RWPE1 (cell line): ENCODE measurements around the gene FN3K.
"Not testable (repeated sequence)": the region's sequence is repeated elsewhere in the genome, so short reads cannot be mapped to it uniquely, and the experiment has no call there.

Experiments
- CTCF ChIA-PET: fragments of 350-600 bp; sonication (Branson Sonifier 250); formaldehyde crosslinking; extraction: SDS; loops from one replicate; lab custom pipeline; 2021; lab: Yijun Ruan, JAX
- POLR2A ChIA-PET: fragments of 400-600 bp; formaldehyde crosslinking; extraction: SDS; loops from one replicate; lab custom pipeline; 2020; ENCODE audit warnings: antibody characterized with exemption; ENCODE audit not compliant: low non-redundant PET; lab: Yijun Ruan, JAX
- DNase-seq: peaks from one replicate; pipeline ENCODE4 v3.0.0; 2012; ENCODE audit warnings: low spot score
- H3K27ac ChIP-seq: fragments of 450-650 bp; 2 replicates; pipeline ENCODE4 v1.5.1; 2017
- CTCF ChIP-seq: fragments of 450-650 bp; conservative IDR thresholded peaks from 2 replicates; pipeline ENCODE4 v1.5.1; 2017; ENCODE audit warnings: low read depth, mild to moderate bottlenecking

FN3K gene

GRCh38 chr17:82767041-82767754, 31.8 kb downstream of the FN3K start:
- peak; percentile 34 for DNase-seq
- ChIA-PET CTCF (interaction anchor here (0.7 to 1.0 kb wide), 3 partner anchors 12 to 317 kb away, joined by 3 to 4 read pairs (median 3); no protein-coding TSS in a partner anchor), POLR2A (no interaction called here)
- H3K27ac ChIP-seq, result peak overlapping the region; percentile 8; the same call in 1 of the 2 replicates
- peak; percentile 73 for TF ChIP-seq CTCF

- no peak for TF ChIP-seq CTCF
- DNase-seq, result no peak
- ChIA-PET POLR2A (no interaction called here), CTCF (no interaction called here)
- no peak overlapping the region for H3K27ac ChIP-seq
These were observed 33.6 kb downstream of the FN3K start for GRCh38 chr17:82769041-82769440.

- peak overlapping the region; percentile 48; the same call in 1 of the 2 replicates for H3K27ac ChIP-seq
- ChIA-PET CTCF (no interaction called here), POLR2A (no interaction called here)
- peak; percentile 38 for DNase-seq
- TF ChIP-seq CTCF, result no peak
These were observed 36.6 kb downstream of the FN3K start for GRCh38 chr17:82772026-82772425.

GRCh38 chr17:82774456-82774855, 39.0 kb downstream of the FN3K start:
- CTCF ChIA-PET, result interaction anchor here (0.6 to 0.7 kb wide), 5 partner anchors 41 to 89 kb away, joined by 3 to 4 read pairs (median 3); no protein-coding TSS in a partner anchor
- H3K27ac ChIP-seq, POLR2A ChIA-PET, DNase-seq: not testable (repeated sequence)

GRCh38 chr17:82775001-82775823, 39.8 kb downstream of the FN3K start:
- DNase-seq, result peak; percentile 81
- ChIA-PET CTCF (interaction anchor here (0.6 to 0.9 kb wide), 9 partner anchors 10 to 124 kb away, joined by 3 to 4 read pairs (median 3); no protein-coding TSS in a partner anchor), POLR2A (no interaction called here)
- H3K27ac ChIP-seq, result no peak overlapping the region
- TF ChIP-seq CTCF, result peak; percentile 98

GRCh38 chr17:82776454-82776853, 41.0 kb downstream of the FN3K start:
- no peak for TF ChIP-seq CTCF
- no peak overlapping the region for H3K27ac ChIP-seq
- CTCF ChIA-PET, result interaction anchor here (0.7 kb wide), 1 partner anchor 148 kb away, joined by 6 read pairs; no protein-coding TSS in a partner anchor
- POLR2A ChIA-PET, result no interaction called here
- DNase-seq, result no peak
